HL-60/S4 (cell line): ENCODE results near the gene LAMA1.
"Not testable (repeated sequence)": the region's sequence is repeated elsewhere in the genome, so short reads cannot be mapped to it uniquely, and the experiment has no call there.

Experiments
- in situ Hi-C: fragments of 300-500 bp; cut with MboI; formaldehyde crosslinking; loops from 2 replicates; pipeline ENCODE4 v1.14.3; 2022; ENCODE audit warnings: low sequenced_read_pairs

The LAMA1 gene

DNA sequence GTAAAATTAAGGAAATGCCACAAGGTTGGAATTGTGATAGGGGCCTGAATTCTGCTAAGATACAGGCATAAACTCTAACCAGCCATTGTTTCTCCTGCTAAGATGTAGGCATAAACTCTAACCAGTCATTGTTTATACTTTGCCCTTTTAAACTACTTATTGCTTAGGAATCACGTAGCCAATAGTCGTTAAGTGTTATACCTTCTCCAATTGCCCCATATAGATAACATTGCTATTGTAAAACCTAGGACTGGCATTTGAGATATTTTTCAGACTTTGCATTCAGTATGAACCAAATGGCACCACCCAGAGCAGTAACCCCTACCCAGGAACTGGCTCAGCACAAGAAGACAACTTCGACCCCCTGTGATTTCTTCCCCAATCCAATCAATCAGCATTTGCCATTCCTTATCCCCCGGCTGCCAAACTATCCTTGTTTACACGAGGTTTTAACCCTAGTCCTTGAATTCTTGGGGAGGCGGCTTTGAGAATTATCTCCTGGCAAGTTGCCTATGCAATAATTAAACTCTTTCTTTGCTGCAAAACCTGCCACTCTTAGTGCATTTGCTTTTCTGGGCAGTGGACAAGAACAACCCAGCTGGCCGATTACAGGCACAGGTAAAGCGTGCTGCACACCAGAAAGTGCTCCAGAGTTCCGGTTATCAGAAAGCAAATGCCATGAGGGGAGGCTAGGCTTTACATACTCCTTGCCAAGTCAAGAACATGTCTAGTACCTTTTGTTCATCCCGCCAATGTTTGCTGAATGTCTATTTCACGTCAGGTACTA lies 167.6 kb downstream of the LAMA1 start:
- in situ Hi-C loops: no loop called here

DNA sequence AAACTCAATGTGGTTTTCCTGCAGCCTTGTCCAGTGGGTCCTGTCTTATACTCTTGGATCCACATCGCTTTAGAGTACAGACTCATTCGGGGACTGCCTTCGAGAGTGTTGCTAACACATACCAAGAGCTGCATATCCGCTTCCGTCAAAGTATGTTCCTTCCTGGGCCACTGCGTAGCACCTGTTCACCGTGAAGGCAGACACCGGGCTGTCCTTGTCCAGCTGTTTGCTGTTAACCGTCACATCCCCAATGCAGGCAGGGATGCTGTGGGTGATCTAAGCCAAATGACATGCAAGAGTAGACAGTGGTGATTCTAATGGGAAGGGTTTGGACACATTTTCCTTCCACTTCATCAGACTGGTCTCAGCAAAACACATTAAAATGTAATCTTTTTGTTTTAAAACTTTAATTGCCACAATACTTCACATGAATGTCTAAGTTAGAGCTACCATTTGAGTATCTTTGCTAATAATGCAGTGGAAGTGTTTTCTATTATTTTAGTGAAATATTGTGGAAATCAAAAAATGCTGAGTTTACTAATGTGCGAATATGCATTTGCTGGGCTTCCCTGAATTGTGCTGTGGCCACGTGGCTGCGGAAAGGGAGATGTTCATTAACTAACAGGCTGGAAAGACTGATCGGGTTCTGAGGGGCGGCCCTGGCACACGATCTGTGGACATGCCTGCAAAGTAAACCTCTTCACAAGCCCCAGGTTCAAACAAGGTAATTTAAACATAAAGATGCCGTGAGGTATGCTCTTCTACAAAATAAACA lies 169.1 kb downstream of the LAMA1 start:
- in situ Hi-C loops: no loop called here

DNA sequence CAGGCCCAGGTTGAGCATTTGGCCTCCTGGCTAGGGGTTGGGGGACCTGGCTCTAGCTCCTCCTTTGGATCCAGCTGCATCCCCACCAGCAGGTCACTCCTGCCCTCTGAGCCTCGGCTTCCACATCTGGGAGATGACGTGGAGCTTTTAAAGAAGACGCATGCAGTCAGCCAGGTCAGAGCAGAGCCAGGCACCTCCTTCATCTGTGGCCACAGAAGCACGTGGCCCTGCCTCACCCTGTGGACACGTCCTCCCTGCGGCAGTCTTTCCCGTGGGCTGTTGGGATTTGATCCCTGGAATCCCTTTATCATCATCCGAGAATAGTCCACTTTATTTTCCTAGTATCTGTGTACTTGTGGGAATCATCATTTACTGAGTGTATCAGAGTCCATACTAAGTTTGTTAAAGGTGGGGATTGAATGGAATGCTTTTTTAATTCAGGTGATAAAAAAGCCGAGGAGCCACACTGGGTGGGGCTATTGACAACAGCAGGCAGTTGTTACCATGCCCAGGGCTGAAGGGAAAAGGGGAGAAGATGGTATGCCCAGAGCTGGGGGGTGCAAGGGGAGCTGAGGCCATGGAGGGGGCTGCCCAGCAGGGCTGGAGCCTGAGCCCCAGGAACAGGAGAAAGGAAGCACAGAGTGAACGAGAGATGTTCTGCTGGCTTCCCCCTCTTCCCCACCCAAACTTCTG lies 170.1 kb downstream of the LAMA1 start:
- in situ Hi-C loops: no loop called here

DNA sequence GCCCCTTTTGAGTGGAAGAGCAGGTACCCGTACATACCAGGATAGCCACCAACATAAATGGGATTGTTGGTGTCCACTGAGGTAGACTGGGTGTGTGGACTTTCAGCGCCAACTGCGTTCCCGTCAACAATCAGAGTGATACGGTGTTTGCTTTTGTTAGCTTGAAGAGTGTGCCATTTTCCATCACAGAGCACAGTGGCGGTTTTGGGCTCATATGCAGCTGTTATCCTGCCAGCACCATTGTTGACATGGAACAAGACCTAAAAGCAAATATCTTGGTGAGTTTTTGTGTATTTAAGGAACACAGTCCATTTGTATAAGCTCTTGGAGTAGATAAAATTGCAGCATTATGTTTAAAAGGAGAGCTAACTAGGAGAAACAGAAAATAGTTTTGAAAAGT lies 174.5 kb downstream of the LAMA1 start:
- in situ Hi-C loops: no loop called here

DNA sequence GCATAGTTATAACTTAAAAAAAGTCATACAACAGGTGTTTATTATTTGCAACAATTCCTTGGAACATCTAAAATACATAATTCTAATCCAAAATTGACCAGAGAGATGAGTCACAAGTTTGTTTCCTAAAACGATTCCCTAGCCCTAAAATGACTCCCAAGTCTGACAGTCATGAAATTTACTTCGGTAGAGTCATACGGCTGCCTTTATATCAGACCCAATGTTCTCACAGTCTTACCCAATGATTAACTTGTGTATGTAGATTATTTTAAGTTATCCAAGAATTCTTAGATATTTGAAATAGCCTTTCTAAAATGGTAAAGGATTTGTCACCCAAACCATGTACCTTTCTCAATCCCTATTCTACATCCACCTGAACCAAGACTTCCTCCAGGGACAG lies 174.9 kb downstream of the LAMA1 start:
- in situ Hi-C loops: no loop called here

DNA sequence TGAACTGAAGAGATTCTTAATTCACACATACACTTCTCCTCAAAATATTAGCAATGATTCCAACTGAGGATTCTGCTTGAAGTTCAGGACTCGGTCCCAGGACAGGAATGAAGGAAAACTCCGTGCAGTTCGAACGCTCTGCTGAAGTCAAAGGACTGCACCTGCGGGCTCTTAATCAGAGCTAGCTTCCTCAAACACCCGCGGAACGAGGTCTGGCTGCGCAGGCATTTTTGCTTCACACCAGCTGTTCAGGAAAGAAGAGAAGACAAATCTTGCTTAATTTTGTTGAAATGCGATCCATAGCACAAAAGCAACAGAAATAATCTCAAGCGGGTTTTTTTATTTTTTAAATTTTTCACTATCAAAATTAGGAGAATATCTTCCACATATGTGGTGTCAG lies 175.6 kb downstream of the LAMA1 start:
- in situ Hi-C loops: no loop called here

DNA sequence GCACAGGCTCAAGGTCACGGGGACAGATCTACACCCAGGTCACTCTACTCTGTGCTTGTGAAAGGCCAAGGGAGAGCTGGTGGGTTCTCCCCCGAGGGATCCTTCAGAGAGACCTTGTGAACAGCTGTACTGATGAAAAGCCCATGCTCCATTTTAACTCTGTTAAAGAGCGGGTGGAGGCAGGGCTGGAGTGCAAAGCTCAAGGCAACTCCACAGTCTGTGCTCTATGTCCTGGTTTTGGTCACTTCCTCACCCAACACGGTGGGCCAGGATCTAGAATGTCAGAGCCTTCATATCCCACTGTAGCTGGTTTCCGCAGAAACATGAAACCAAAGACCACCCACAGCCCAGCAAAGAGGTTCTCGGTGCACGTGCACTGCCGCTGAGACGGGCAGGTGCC lies 177.1 kb downstream of the LAMA1 start:
- in situ Hi-C loops: no loop called here

DNA sequence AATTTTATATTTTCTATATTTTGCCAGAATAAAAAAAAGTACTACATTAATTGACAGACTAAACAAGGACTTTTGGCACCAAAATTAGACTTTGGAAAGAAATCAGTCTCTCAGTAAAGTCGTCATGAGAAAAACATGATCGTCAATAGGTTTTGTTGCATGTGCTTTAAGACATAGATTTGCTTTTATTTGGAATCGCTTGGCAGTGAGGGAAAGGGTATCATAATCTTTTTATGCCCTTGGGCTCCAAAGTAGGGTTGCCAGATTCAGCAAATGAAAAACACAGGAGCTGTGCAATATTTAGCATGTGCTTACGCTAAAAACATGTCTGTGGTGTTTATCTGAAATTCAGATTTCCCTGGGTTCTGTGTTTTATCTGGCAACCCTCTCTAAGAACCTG lies 177.6 kb downstream of the LAMA1 start:
- in situ Hi-C loops: no loop called here

DNA sequence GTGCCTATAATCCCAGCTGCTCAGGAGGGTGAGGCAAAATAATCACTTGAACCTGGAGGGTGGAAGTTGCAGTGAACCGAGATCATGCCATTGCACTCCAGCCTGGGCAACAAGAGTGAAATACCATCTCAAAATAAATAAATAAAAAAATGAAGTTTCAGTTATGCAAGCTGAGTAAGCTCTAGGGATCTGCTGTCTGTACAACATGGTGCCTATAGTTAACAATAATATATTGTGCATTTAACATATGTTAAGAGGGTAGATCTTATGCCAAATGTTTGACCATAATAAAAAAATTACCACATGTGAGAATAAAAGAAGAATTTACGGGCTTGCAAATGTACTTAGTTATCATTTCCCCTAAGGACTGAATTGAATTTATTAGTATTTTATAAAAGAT lies 179.2 kb downstream of the LAMA1 start:
- in situ Hi-C loops: not testable (repeated sequence)

DNA sequence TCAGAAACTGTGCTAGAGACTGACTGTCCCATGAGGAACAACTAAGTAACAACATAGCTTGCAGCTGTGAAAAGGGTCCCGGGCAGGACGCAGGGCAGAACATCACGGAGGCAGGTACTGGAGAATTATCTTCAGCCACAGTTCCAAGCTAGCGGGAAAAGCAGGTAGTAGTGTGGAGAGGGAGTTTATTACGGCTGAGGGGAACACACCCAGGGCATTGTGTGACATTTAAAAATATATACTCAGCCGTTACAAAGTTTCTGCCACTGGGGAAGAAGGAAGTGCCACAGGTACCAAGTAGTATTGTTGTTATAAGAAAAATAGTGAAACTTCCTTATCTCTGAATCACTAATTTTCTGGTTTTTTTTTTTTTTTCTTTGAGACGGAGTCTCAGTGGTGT lies 179.6 kb downstream of the LAMA1 start:
- in situ Hi-C loops: no loop called here

DNA sequence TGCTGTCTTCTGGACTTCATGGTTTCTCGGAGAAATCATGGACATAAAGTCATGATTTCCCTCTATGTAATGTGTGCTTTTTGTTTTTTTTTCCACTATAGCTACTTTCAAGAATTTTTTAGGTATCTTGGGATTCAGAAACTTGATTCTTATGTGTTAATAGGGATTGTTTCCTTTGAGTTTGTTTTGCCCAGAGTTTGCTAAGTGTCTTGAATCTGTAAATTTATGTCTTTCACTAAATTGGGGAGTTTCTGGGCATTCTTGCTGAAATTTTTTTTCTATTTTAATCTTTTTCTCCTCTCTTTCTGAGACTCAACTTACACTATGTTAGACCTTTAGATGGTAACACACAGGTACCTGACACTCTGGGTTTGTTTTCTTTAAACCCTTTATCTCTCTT lies 182.7 kb downstream of the LAMA1 start:
- in situ Hi-C loops: no loop called here

DNA sequence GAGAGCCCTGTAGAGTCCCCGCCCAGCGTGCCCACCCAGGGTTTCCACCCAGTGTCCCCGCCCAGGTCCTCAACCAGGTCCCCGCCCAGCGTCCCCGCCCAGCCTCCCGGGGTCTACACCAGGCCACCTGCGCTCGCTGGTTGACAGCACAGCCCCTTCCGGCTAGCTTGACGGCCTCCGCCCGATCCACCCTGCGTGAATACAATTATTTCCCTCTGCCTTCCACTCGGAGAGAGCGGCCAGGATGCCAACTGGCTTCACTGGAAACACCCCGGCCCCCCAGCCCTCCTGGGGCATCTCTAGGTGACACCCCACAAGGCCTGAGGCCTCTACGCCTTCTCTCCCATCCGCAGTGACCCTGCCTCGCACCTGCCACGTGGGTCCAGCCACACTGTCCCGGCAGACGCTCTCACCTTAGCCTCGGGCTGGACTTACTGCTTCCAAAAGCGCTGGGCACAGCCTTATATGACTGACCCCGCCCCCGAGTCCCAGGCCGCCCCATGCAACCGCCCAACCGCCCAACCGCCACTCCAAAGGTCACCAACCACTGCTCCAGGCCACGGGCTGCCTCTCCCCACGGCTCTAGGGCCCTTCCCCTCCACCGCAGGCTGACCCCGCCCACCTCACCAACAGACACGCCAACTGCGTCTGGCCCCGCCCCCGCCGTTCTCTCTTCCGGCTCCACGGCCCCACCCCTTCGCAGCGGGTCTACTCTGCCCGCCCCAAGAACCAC lies 188.1 kb downstream of the LAMA1 start:
- in situ Hi-C loops: no loop called here

DNA sequence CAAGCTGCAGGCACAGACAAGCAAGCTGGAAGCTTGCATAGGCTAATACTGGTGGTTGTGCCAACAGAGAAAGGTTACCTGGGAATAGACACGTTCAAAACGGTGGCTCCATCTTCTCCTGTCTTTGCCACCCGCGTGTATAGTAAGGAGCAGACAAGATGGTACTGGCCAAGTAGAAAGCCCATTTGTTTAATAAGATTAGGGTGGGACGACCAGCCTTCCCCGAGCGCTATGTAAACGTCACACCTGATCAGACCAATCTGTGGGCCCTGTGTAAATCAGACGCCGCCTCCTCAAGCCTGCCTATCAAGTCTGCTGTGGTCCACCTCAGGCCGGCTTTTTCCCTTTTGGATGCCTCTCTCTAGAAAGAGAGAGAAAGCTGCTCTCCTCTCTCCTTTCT lies 189.2 kb downstream of the LAMA1 start:
- in situ Hi-C loops: no loop called here

DNA sequence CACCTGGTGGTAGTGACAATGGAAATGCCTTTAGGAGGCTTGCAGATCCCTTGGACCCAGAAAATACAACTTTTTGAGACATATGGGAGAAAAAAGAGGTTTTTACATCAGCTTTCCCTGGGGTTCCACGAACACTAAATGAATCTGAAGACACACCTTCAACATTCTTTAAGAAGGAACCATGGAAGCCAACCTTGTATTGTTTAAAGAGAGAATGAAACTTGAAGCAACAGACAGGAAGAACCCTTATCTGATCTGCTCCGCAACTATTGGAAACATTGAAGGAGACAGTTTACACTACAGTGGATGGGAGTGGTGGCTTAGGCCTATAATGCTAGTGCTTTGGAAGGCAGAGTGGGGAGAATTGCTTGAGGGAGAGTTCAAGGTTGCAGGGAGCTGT lies 190.4 kb downstream of the LAMA1 start:
- in situ Hi-C loops: no loop called here

DNA sequence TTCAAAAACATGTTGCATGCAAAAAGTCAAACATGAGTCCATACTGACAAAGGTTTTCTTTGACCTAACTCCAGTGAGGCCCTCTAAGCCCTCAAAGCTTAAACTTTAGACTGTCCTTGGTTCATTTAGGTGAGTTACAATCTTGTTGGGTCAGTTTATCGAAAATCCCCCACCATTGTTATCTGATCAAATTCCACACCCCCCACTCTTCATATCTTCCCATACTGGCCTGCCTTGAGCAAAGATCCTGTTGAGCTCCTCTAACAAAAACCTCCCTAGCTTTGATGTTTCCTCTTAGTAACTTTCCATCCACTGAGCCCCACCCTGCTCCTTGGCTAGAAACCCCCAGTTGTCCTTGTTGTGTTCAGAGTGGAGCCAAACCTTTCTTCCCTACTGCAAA lies 194.4 kb downstream of the LAMA1 start:
- in situ Hi-C loops: no loop called here

DNA sequence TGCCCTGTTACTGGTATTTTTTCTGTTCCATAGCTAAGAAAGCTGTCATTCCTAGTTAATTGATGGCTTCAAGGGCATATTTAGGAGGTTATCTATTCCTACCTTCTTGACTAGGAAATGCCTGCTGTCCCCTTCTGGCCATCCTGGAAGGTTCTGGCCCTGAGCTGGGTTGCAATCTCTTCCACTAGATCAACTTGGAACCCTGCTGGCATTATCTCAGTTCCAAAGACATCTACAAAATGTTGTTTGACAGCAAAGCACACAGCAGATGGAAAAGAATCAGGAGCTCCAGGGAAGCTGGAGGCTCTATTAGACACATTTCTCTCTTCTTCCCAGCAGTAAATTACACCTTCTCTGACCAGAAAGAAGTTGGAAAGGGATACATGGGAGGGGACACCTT lies 196.0 kb downstream of the LAMA1 start:
- in situ Hi-C loops: no loop called here

DNA sequence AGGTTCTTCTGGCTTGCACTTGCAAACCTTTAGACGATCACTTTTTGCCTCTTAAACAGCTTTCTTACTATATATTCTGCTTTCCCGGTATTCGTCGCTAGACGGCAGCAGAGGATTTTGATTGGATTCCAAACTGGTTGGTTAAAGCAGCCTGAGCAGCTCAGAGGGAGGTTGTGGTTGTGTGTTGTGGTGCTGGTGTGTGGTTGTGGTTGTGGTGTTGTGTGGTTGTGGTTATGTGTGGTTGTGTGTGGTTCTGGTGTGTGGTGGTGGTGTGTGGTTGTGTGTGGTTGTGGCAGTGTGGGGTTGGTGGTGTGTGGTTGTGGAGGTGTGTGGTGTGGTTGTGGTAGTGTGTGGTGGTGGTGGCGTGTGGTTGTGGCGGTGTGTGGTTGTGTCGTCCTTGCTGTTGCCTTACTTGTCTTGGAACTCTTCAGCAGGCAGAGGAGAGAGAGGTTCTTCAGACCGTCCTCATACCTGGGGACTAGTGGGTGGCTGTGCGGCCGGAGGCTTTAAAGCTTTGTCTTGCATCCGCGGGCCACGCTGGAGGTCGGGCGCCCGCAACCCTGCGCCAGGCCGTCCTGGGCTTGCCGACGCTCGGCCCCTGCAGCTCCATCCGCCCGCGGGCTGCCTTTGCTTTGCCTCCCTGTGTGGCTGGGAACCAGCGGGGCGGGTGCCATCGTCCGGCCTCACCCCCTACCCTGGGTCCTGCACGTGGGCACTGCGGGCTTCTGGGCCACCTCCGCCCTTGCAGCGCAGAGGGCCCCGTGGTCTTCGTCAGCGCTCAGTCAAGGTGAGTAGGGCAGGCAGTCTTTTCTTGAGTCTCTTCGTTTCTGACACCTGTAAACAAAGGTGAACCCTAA lies 197.3 kb downstream of the LAMA1 start:
- in situ Hi-C loops: no loop called here

DNA sequence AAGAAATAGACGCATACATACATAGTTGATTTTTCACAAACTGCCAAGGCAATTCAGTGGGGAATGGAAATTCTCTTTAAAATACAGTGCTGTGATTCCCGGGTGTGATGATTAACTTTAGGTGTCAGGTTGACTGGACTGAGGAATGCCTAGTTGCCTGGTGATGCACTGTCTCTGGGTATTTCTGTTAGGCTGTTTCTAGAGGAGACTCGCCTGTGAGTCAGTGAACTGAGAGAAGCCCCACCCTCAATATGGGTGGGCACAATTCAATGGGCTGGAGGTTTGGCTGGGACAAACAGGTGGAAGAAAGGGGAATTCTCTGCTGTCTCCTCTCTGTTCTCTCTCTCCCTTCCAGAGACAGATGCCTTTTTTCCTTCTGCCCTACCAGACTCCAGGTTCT lies 200.5 kb downstream of the LAMA1 start:
- in situ Hi-C loops: no loop called here

DNA sequence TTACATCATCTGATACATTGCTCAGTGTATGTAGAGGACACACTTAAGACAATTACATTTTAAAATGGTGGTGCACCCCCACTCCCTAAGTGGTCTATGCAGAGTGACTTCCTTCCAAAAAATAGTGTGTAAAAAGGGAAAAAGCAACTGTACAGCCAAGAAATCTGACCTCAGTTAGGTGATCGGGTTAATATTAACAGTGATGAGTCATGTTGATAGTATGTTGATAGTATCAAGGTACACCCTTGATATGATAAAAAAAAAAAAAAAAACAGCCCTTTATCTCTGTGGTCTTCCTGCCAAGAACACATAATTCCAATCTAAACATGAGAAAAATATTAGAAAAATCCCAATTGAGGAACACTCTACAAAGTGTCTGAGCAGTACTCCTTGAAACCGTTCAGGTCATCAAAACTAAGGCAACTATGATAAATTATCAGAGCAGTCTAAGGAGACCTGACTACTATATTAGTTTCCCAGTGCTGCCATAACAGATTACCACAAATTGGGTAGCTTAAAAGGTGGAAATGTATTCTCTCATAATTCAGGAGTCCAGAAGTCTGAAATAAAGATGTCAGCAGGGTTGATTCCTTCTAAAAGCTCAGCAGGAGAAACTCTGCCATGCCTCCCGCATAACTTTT lies 216.2 kb downstream of the LAMA1 start:
- in situ Hi-C loops: no loop called here

DNA sequence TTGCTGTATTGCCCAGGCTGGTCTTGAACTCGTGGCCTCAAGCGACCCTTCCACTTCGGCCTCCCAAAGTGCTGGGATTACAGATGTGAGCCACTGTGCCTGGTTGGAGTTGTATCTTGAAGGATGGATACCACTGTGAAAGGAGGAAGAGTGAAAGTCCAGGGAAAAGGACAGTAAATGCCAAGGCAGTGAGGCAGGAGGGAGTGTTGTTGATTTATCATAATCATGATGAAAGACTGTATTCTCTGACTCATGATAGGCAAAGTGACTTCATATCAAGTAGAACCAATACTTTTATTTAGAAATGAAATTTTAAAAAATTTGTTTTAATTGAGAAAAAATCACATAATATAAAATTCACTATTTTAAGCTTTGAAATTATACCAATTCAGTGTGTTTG lies 225.8 kb downstream of the LAMA1 start:
- in situ Hi-C loops: loop anchor here (25.0 kb wide), 1 partner anchor 354 kb away; no protein-coding TSS in a partner anchor
